ENCODE results near the gene MARCHF3.
"Not testable (repeated sequence)": the region's sequence is repeated elsewhere in the genome, so short reads cannot be mapped to it uniquely, and the experiment has no call there.

Gene MARCHF3

DNA sequence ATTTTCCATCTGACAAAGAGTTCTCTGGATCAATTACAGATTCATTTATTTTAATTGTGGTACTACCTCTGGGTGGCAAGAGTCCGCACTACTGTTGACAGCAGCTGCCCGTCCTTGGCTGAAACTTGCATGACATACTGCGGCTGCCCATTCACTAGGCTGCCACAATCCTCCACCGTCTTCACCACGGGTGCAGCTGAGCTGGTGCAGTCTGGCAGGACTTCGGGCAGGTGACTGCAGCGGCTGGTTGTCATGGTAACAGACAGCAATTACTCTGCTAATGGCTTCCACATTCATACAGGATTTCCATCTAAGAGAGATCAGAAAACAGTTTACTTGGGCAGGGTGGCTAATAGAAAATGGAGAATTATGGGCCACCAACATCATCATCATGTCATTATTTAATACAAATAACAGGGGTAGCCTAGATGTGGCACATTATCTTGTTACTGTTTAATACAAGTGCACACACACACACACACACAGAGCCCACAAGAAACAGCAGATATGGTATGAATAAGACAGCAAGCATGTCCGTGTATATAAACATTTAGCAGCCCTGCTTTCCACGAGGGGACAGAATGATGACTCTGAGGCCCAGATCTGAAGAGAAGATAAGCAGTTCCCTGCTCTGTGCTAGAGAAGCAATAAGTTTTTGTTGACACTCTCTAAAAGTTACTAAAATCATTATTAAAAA lies 112.3 kb downstream of the MARCHF3 start:
- peak; percentile 27 for DNase-seq (ENCODE audit: low spot score)

DNA sequence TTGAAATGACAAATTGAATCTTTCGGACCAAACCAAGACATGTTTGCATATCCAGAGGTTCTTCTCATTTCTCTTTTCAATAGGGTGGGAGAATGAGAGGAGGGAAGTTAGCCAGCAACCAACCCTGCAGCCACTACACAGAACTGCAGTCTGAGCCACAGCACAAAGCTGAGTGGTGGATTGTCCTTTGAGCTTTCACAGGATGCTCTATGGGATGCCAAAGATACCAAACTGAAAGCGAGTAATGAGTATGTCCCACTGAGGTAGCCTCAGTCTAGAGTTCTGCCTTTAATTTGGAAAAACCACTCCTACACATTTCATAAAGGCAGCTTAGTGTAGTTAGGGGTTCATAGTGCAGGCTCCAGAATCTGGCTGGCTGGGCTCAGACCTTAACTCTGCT lies 114.9 kb downstream of the MARCHF3 start:
- no peak for DNase-seq (ENCODE audit: low spot score)

DNA sequence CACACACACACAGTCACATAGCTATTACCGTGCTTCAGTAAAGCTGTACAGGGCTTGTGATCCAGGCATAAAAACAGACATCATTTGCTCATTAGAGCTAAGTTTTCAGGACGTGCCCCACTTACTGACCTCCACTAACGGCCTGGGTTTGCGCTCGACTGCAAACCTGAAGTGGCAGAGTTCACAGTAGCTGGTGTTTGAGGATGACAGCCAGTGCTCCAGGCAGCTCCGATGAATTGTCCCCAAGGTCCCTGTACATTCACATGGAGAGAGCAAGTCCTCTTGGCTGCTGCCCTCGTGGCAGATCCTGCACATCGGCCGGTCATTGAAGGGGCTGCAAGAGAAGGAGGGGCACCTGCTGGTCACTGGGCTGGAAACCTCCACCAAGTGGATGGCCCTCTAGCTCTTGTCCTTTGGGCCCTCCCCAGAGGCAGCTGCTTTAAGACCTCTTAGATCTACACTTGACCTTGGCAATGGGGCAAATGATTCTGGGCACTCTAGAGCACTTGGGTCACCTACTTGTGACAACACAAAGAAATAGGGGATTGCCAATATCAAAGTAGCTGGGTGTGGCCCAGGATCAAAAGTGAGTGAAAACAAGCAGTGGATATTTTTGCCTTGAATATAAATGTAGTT lies 115.4 kb downstream of the MARCHF3 start:
- no peak for DNase-seq (ENCODE audit: low spot score)

DNA sequence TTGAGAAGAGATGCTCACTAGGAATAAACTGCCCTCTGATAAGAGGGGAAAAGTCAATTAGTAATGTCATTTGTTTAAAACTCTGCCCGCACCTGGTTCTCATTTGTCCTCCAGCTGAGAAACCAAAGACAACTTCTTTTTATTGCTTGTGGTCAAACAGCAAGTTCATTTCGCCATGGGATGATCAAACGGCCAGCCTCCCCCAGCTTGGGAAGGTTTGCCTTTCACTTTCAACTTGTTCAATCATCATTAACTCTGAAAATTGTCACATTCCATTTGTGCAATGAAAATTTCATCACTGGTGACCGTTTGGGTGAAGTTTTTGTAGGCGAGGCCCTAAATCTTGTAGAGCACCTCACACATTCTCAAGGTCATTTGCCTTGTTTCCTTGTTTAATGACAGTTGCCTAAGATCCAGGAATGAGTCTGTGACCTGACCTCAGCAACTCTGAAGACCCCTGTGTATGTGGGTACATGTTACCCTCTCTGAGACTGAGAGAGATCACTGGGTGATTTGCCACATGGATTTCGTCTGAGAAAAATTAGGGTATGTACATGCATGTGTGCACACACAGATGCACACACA lies 117.7 kb downstream of the MARCHF3 start:
- no peak for DNase-seq (ENCODE audit: low spot score)

DNA sequence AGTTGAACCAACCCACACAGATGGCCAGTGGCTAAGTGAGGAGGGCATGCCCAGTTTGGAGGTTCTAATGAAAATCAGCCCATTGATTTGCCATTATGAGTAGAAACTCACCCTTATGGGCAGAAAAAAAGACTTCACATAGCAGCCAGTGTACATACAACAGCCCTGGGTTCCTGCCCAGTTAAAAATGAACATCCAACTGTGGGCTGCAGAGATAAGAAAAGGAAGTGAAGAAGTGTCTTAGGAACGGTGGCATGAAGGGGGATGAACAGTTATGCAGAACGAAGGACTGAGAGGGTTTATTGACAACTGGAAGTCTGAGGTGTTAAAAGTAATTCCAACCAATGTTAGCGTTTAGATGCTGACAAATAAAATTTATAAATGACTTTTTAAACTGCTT lies 118.4 kb downstream of the MARCHF3 start:
- no peak for DNase-seq (ENCODE audit: low spot score)

DNA sequence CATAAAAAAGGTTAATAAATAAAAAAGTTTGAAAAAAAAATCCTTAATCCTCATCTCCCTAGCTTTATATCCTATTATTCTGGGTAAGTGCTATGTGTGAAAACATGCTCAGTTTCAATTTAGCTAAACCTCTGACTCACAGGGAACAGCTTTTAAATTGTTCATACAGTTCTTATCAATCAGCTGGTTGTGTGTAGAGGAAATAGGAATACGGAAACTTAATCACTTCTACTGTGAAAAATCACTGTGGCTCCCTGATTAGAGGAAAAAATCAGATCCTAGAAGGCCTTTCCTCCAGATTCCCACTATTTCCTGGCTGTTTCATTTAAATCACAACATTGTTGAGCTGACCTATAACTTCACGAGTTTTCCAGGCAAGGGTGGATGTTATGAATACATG lies 120.5 kb downstream of the MARCHF3 start:
- no peak for DNase-seq (ENCODE audit: low spot score)

DNA sequence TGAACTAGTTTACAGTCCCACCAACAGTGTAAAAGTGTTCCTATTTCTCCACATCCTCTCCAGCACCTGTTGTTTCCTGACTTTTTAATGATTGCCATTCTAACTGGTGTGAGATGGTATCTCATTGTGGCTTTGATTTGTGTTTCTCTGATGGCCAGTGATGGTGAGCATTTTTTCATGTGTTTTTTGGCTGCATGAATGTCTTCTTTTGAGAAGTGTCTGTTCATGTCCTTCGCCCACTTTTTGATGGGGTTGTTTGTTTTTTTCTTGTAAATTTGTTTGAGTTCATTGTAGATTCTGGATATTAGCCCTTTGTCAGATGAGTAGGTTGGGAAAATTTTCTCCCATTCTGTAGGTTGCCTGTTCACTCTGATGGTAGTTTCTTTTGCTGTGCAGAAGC lies 126.0 kb downstream of the MARCHF3 start:
- not testable (repeated sequence) for DNase-seq (ENCODE audit: low spot score)

DNA sequence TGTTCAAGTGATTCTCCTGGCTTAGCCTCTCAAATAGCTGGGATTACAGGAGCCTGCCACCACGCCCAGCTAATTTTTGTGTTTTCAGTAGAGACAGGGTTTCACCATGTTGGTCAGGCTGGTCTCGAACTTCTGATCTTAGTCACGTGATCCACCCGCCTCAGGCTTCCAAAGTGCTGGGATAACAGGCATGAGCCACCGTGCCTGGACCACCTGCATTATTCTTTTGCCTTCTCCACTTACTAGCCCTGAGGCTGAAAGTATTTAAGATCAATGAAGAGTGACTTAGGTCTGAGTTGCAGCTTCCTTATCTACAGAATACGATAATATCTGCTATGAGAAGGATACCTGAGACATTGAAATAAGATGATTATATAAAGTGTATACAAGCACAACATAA lies 129.6 kb downstream of the MARCHF3 start:
- no peak for DNase-seq (ENCODE audit: low spot score)

DNA sequence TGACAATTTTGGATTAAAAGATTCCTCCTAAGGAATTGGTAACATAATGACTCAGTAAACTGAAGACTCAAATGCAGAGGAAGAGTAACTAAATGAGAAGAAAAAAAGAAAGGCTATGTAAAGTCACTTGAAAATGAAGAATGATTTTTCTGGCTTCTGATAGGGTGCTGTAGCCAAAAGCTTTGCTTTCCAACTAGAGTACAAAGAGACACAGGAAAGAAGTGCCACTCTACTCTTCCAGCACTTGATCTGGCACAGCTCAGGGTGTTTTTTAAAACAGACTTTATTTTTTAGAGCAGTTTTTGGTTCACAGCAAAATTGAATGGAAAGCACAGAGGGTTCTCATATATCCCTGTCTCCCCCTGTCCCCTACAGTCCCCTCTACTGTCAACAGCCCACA lies 130.9 kb downstream of the MARCHF3 start:
- DNase-seq (ENCODE audit: low spot score), result no peak

DNA sequence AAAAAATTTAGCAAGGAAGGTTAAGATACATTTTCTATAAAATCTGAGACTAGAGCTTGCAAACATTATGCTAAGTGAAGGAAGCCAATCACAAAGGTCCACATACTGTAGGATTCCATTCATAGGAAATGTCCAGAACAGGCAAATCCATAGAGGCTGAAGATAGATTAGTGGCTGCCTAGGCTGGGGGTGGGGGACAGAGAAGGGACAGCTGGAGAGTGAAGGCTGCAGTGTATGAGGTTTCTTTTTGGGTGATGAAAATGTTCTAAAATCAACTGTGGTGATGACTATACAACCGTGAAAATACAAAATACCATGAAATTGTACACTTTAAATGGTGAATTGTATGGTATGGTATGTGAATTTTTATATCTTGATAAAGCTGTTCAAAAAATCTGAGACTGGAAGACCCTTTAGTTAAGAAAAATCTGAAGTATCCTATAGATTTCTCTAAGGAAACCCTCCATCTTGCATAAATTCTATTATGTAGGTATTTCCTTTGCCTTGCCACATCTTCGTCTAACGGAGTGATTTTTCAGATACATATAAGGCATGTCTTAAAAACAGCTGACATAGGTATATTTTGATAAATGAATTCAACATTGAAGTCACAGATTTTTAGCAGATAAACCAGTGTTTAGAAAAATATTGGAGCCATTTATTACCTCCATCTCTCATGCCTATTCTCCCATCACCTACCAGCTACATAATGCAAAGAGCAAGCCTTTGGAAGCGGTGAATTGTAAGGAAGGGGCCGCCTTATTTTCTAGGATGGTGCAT lies 132.3 kb downstream of the MARCHF3 start:
- no peak for DNase-seq (ENCODE audit: low spot score)

DNA sequence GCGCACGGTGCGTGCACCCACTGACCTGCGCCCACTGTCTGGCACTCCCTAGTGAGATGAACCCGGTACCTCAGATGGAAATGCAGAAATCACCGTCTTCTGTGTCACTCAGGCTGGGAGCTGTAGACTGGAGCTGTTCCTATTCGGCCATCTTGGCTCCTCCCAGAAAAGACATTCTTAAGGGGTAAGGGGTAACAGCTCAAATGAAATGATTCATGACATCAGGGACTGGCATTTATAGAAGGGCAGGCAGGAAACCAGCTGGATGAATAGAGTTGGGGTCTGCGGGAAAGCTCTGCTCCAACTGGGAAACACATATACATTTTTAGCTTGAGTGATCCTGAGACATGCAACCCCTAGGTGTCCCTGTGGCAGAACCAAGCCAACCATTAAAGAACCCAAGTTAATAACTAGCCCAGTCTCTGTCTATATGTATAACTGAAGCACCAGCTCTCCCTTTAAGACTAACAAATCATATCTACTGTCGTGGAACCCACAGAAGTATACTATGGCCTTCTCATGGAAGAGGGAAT lies 134.1 kb downstream of the MARCHF3 start:
- no peak for DNase-seq (ENCODE audit: low spot score)

DNA sequence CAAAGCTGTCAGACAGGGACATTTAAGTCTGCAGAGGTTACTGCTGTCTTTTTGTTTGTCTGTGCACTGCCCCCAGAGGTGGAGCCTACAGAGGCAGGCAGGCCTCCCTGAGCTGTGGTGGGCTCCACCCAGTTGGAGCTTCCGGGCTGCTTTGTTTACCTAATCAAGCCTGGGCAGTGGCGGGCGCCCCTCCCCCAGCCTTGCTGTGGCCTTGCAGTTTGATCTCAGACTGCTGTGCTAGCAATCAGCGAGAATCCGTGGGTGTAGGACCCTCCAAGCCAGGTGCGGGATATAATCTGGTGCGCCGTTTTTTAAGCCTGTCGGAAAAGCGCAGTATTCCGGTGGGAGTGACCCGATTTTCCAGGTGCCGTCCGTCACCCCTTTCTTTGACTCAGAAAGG lies 134.6 kb downstream of the MARCHF3 start:
- DNase-seq (ENCODE audit: low spot score), result not testable (repeated sequence)

DNA sequence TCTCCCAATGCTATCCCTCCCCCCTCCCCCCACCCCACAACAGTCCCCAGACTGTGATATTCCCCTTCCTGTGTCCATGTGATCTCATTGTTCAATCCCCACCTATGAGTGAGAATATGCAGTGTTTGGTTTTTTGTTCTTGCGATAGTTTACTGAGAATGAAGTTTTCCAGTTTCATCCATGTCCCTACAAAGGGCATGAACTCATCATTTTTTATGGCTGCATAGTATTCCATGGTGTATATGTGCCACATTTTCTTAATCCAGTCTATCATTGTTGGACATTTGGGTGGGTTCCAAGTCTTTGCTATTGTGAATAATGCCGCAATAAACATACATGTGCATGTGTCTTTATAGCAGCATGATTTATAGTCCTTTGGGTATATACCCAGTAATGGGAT lies 139.9 kb downstream of the MARCHF3 start:
- DNase-seq (ENCODE audit: low spot score), result not testable (repeated sequence)

DNA sequence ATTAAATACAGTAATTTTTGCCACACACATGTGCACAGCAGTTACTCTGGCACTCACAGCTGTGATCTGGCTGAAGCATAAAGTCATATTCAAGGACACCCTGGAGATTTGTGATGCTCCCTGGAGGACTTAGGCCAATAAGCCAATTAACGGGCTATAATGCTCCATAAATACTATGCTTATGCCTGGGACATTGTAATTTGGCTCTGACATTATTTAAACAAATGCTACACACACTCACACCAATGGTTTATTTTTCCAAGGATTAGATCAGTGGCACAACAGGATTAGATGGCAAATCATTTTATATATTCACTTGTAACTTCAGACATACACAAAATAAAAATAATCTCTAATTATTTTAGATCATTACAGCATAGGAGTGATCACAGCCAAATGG lies 142.2 kb downstream of the MARCHF3 start:
- DNase-seq (ENCODE audit: low spot score), result no peak

DNA sequence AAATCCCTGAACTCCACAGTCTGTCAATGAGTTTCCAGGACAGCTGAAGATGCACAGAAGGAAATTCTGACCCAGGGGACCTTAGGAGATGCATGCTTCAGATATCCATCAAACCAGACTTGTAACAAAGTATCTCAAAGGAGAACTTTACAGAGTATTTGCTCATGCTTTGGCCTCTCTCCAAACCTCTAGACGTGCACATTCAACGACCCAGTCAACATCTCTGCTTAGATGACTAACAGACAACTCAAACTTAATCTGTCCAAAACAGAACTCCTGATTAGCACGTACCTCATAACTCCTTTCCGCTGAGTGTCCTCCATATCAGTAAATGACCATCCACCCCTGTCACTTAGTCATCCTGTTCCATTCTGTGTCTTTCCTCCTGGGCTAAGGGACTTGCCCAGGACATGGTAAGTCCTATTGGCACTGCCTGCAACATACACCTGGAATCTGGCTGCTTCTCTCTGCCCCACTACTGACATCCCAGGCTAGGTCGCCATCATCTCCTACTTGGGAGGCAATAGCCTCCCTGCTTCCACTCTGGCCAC lies 146.0 kb downstream of the MARCHF3 start:
- peak; percentile 61 for DNase-seq (ENCODE audit: low spot score)

DNA sequence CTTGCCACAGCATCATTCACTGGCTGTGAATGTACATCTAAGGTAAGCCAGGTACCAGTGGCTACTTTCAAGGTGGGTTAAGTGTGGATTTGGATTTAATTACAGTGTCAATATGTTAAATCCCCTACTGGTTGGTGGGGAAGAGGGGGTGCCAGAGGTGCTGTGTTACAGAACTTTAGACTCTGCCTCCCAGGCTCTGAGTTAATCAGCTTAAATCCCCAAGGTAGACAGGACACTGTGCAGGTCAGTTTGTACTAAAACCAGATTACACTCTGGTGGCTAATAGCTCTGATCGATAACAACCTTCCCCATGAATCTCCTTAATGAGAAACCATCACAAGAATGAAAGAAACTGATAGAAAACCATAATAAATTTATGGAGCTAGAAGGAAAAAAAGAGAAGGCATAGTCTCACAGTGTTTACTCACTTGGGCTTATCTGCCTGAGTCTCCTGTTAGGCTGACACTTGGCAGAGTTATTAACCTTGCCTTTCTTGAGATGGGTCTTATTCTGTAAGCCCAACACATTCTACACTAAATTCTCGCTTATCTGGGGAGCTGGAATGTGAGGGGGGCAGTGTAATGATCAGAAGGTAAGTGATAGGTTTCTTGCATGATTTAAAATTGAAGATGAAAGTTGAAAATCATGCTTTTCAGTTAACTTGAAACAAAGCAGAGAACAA lies 146.7 kb downstream of the MARCHF3 start:
- DNase-seq (ENCODE audit: low spot score), result no peak

DNA sequence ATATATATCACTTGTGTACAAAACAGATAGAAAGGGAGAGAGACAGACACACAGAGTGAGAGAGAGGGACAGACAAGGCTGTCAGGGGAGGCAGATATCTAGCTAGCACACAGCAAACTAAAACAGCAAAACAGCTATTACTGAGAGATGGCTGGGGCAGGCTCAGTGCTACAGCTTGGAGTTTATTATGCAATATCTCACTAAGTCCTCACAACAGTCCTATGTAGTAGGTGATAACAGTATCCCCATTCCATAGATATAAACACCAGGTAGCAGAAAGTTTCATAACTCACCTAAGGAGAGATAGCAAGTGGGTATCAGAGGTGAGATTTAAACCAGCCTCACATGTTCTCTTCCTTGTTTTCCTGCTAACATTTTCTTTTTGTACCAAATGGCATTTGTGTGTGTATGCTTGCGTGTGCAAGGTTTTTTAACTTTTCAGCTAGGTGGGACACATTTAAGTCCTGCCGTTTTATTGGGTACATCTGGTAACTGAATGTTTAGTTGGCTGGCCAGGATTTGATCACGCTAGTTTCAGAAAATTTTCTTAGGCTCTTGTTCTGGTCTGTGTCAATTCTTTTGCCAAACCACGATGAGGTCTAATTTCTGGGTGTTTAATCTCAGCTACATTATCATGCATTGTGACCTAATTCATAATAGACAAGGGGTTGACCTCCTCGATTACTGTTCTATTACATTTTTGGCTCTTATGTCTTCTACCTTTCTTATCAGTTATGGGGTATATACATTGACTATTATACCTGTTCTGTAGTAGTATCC lies 148.3 kb downstream of the MARCHF3 start:
- DNase-seq (ENCODE audit: low spot score), result no peak

DNA sequence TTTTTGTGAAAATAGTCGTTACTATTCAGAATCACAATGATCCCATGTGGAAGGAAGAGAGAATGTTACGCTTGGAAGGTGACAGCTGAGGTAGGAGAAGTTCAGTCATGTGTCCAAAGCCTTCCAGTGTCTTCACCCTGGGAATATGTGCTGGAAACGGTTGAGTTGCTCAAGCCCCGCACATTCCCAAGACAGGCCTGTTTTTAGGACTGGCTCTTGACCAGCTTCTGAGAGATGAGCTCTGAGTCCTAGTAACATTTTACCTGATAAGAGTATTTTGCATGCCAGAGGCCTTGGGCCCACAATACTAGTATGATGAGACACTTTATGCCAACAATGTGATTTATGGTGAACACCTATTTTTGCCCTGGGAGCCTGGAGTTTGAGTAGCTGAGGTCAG lies 151.7 kb downstream of the MARCHF3 start:
- DNase-seq (ENCODE audit: low spot score), result no peak

DNA sequence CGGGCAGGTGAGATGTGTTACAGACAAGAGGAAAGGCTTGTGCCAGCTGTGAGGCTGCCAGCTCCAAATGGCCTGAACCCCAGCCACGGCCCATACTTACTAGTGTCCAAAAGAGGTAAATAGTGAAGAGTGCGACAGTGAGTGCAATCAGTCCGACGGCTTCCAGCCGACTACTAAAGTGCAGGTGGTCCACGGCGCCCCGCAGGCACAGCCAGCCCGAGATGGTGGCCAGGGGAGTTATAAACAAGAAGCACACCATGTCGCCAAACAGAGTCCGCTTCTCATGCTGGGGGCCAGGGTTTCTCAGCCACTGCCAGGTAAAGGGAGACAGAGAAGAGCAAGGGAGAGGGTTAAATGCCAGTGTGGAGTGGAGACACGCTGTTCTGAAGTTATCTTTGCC lies 152.3 kb downstream of the MARCHF3 start:
- no peak for DNase-seq (ENCODE audit: low spot score)

DNA sequence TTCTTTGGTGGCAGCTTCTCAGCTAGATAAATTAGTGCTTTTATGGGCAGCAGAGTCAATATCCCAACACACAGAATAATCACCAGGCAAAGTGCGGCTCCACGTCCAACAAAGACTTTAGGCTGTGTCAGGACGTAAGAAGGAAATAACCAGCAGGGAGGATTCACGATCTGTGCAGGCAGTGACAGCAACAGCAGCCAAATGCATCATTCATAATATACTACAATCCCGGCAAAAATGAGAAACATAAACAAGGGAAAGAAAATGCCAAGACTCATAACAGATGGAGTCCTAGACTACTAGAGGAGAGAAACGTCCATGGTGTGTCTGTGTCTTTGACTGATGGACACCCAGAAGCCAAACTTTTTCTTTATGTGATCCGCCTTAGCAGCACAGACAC lies 152.8 kb downstream of the MARCHF3 start:
- no peak for DNase-seq (ENCODE audit: low spot score)

DNA sequence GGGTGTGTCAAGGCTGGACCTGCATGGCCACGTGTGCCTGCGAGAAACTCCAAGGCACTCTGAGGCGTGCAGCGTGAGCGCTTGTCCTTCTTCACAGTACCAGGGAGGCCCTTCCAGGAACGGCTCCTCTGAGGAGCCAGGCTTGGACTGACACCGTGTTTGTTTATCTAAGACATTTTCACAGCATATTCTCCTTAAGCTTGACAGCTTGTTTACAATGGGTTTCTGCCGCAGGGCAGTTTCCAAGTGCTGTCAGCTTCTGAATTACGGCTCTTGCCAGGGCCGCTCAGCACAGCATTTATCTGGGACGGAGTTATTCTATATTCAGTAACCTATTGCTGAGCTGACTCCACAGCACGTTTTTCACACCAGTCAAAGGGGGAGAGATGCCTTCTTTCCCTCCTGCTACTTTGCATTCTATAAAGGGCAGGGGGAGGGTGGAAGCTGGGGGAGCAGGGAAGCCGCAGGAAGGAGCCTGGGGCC lies 155.0 kb downstream of the MARCHF3 start:
- no peak for DNase-seq (ENCODE audit: low spot score)

All from AG08396 (cell line).